Spinal cord (tissue), 10 donors: Measurements from ENCODE around the gene PPP1CB. TPM values are rescaled to one million over a fixed set of nuclear protein-coding genes. Genes with fewer than 3 reads are reported as not detected.
A peak's percentile ranks its signal among the peaks of the same experiment; 100 is the strongest.

ENCODE experiments used
- DNase-seq, 6 donors: peaks; one replicate each; pipeline versions ENCODE4 v3.0.0 to v3.0.0-alpha.2; 2013 to 2015; ENCODE audit warnings: low spot score in 6 of 6, low read depth in 4 of 6
- H3K27ac ChIP-seq: one replicate; pipeline ENCODE4 v1.5.1; 2013; ENCODE audit warnings: low read depth, low read length, control low read depth
- H3K27me3 ChIP-seq: one replicate; pipeline ENCODE4 v1.6.1; 2013; ENCODE audit warnings: low read length; ENCODE audit not compliant: control insufficient read depth, insufficient read depth
- H3K36me3 ChIP-seq: one replicate; pipeline ENCODE4 v1.6.1; 2013; ENCODE audit warnings: low read length; ENCODE audit not compliant: control insufficient read depth, insufficient read depth
- H3K4me1 ChIP-seq: one replicate; pipeline ENCODE4 v1.6.1; 2013; ENCODE audit warnings: low read length; ENCODE audit not compliant: control insufficient read depth, insufficient read depth
- H3K4me3 ChIP-seq: one replicate; pipeline ENCODE4 v1.5.1; 2013; ENCODE audit warnings: low read depth, low read length, control low read depth
- H3K9me3 ChIP-seq: one replicate; pipeline ENCODE4 v1.6.1; 2013; ENCODE audit warnings: low read length; ENCODE audit not compliant: control insufficient read depth, insufficient read depth
- WGBS: methylation state at CpG from one replicate; pipeline ENCODE4 v1.1.5; 2013; ENCODE audit warnings: missing lambda C conversion rate; ENCODE audit not compliant: insufficient coverage; 5-methylcytosine and 5-hydroxymethylcytosine counted together
- polyA plus RNA-seq, 2 donors: library from polyadenylated mRNA; unstranded; fragments of 120-200 nt; gene quantifications; one replicate each; pipeline ENCODE4 v1.2.1, GENCODE V29; 2013; ENCODE audit not compliant: insufficient read length in 2 of 2
- total RNA-seq, 2 donors: library from RNA; depleted of rRNA in 1 of 2; stranded (reverse); fragments of 120-200 nt in 1 of 2; fragments of >200 nt in 1 of 2; gene quantifications; one replicate each; pipeline versions ENCODE4 v1.2.3 to v1.2.4, GENCODE V29; 2013 to 2014
- donor health status: healthy.

The PPP1CB gene
- total and polyA plus RNA-seq, 4 donors, result 149 to 324 (median 178) TPM

- DNase-seq, result no peak
- WGBS, result no CpG with 5 or more reads among the region's 4 CpGs
- H3K27ac ChIP-seq, result no peak overlapping the region
- no peaks in the 10 kb centered on the region for H3K4me1 ChIP-seq
- no peaks in the 10 kb centered on the region for H3K27me3 ChIP-seq
- peaks cover 16% of the 10 kb centered on the region for H3K36me3 ChIP-seq
- H3K9me3 ChIP-seq, result peaks cover 11% of the 10 kb centered on the region
- H3K4me3 ChIP-seq, result no peak overlapping the region
Measured at GRCh38 chr2:28796620-28797019, 45.0 kb downstream of the PPP1CB start.

DNA sequence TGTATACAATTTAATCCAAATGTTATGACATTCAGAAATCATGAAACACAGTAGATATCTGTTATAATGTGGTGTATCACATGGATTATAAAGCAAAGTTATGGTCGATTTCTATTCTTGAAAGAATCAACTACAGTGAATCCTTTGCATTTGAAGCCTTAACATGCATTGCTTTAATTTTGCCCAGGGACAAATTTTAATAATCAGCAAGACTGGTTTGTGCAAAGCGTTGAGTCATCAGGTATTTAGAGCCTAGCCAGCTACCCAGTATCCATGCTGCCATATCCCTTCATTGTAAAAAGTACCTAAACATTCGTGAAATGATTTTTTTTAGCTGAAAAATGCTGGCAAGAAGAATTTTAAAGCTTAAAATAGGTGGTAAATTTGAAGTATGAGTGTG is 50.1 kb downstream of the PPP1CB start:
- WGBS, result 100% methylated on average over 1 of the region's 3 CpGs
- Histone ChIP-seq H3K27me3 (no peaks in the 10 kb centered on the region), H3K4me1 (no peaks in the 10 kb centered on the region), H3K36me3 (peaks cover 17% of the 10 kb centered on the region), H3K27ac (no peak overlapping the region), H3K9me3 (peaks cover 8% of the 10 kb centered on the region), H3K4me3 (no peak overlapping the region)
- DNase-seq, result no peak

DNA sequence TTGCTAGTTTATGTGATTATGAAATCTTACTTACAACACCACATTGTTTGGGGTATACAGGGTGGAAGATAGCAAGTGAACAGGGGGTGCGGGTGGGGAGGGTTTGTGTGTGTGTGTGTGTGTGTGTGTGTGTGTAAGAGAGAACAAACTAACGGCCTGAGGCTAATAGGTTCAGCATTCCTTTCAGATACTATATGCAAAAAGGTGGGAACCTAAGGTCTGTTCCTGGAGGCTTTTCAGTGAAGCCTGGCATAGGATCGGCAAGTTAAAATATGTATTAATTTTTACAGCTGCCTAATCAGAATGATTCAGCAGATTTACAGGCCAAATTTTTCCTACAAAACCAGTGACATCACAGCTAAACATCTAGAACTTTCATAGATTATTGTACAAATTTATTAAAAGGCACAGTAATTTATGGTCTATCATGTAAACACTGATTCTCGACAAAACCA is 51.4 kb downstream of the PPP1CB start:
- Histone ChIP-seq H3K9me3 (no peaks in the 10 kb centered on the region), H3K4me1 (no peaks in the 10 kb centered on the region), H3K36me3 (peaks cover 18% of the 10 kb centered on the region), H3K4me3 (no peak overlapping the region), H3K27me3 (no peaks in the 10 kb centered on the region), H3K27ac (no peak overlapping the region)
- no peak for DNase-seq
- 100% methylated on average over 1 of the region's 4 CpGs for WGBS

- H3K4me3 ChIP-seq, result peak overlapping the region; percentile 63
- WGBS, result 46% methylated on average over 7 of the region's 10 CpGs
- peaks cover 14% of the 10 kb centered on the region for H3K4me1 ChIP-seq
- H3K27ac ChIP-seq, result no peak overlapping the region
- no peaks in the 10 kb centered on the region for H3K27me3 ChIP-seq
- H3K9me3 ChIP-seq, result no peaks in the 10 kb centered on the region
- DNase-seq, result no peak
- H3K36me3 ChIP-seq, result peaks cover 10% of the 10 kb centered on the region
Measured at GRCh38 chr2:28809927-28810326, 58.3 kb downstream of the PPP1CB start.

DNA sequence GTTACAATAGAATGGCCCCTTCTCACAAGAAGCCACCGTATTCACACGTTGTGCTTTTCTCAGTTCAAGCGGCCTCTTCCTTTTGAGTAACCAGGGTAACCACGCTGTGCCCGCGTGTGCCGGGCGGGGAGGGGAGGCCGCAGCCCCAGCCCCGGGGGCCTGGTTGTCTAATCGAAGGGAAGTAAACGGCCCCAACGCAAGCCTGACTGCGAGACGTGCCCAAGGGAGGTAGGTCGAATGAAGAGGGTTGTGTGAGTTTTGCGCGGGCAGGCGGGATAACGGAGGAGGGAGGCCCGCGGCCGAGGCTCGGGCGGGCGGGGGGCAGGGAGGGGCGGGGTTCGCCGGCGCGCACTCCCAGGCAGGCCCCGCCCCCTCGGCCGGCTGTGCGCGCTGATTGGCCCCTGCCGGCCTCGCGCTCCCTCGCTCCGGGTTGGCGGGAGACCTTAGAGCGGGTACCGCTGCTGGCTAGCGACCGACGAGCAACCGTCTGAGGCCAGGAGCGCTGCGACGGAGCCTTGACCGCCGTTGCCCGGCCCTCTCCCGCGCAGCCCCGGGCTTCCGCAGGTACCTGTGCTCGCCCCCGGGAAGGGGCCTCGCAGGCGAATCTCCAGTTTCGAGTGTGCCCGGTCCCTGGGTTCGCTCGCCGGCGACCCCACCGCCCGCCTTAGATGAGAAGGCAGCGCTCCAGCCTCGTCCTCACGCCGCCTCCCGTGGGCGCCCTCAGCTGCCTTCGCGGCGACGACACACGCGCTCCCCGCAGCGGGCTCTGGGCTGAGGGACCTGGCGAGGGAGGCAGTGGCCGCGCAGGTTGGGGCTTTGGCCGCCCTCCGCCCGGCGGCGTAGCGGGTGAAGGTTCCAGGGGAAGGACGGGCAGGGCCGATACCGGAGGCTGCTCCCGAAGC is 59.0 kb downstream of the PPP1CB start, which contains the start of gene SPDYA:
TSS of gene SPDYA (plus strand) at position 451 of the 902 bp plus-strand sequence. CDS start 5,181 bp downstream, outside the sequence.
- Histone ChIP-seq H3K36me3 (peaks cover 3% of the 10 kb centered on the region), H3K4me3 (peak within 1 kb of the TSS; percentile 63), H3K9me3 (no peaks in the 10 kb centered on the region), H3K27ac (no peak within 1 kb of the TSS), H3K27me3 (no peaks in the 10 kb centered on the region), H3K4me1 (peaks cover 14% of the 10 kb centered on the region)
- WGBS, result under 1% methylated on average over 89 of the region's 97 CpGs
- peak; percentile 53 to 93 (median 63) for DNase-seq

GRCh38 chr2:28818053-28818452 is 66.4 kb downstream of the PPP1CB start:
- Histone ChIP-seq H3K27me3 (no peaks in the 10 kb centered on the region), H3K9me3 (no peaks in the 10 kb centered on the region), H3K4me1 (no peaks in the 10 kb centered on the region), H3K4me3 (no peak overlapping the region), H3K27ac (no peak overlapping the region), H3K36me3 (no peaks in the 10 kb centered on the region)
- no peak for DNase-seq
- WGBS, result 80% methylated on average over 1 of the region's 3 CpGs

GRCh38 chr2:28821295-28821958 is 69.8 kb downstream of the PPP1CB start:
- Histone ChIP-seq H3K9me3 (no peaks in the 10 kb centered on the region), H3K4me3 (no peak overlapping the region), H3K27ac (no peak overlapping the region), H3K27me3 (no peaks in the 10 kb centered on the region), H3K4me1 (no peaks in the 10 kb centered on the region), H3K36me3 (no peaks in the 10 kb centered on the region)
- DNase-seq, result peak in 5 of 6 donors; percentile 7 to 76 (median 21)
- WGBS, result 8% methylated on average over 6 of the region's 8 CpGs

- no peaks in the 10 kb centered on the region for H3K27me3 ChIP-seq
- H3K4me3 ChIP-seq, result no peak overlapping the region
- DNase-seq, result no peak
- H3K9me3 ChIP-seq, result no peaks in the 10 kb centered on the region
- no peaks in the 10 kb centered on the region for H3K4me1 ChIP-seq
- H3K27ac ChIP-seq, result no peak overlapping the region
- H3K36me3 ChIP-seq, result no peaks in the 10 kb centered on the region
Measured at GRCh38 chr2:28822036-28822435, 70.4 kb downstream of the PPP1CB start.

GRCh38 chr2:28824207-28824606 is 72.6 kb downstream of the PPP1CB start:
- H3K27me3 ChIP-seq, result no peaks in the 10 kb centered on the region
- H3K36me3 ChIP-seq, result no peaks in the 10 kb centered on the region
- H3K4me3 ChIP-seq, result no peak overlapping the region
- H3K9me3 ChIP-seq, result no peaks in the 10 kb centered on the region
- no CpG with 5 or more reads among the region's 2 CpGs for WGBS
- no peaks in the 10 kb centered on the region for H3K4me1 ChIP-seq
- no peak overlapping the region for H3K27ac ChIP-seq
- DNase-seq, result no peak
